Natural killer cell (primary cell): ENCODE data around the gene SARDH. TPM values are rescaled to one million over a fixed set of nuclear protein-coding genes. Genes with fewer than 3 reads are reported as not detected.

ENCODE experiments used
- ATAC-seq, 3 donors: fragments of 150-1000 bp in 2 of 3; fragments of 200-7000 bp in 1 of 3; cut with Tn5 transposase; 1 replicate in 1 of 3; 2 replicates in 2 of 3; pipeline ENCODE4 v1.10.0; 2021; ENCODE audit warnings: mild to moderate bottlenecking in 2 of 3, moderate library complexity in 2 of 3
- DNase-seq, 2 donors: peaks; one replicate each; pipeline versions ENCODE4 v3.0.0 to v3.0.0-alpha.2; 2013 to 2021; ENCODE audit warnings: mixed read lengths in 1 of 2
- H3K27ac ChIP-seq: one replicate; pipeline ENCODE4 v1.5.1; 2013; ENCODE audit warnings: mild to moderate bottlenecking, low read length
- H3K27me3 ChIP-seq: one replicate; pipeline ENCODE4 v1.6.1; 2013; ENCODE audit warnings: low read length; ENCODE audit not compliant: control insufficient read depth, insufficient read depth
- H3K36me3 ChIP-seq: one replicate; pipeline ENCODE4 v1.6.1; 2013; ENCODE audit warnings: low read length; ENCODE audit not compliant: control insufficient read depth, insufficient read depth
- H3K4me1 ChIP-seq: one replicate; pipeline ENCODE4 v1.6.1; 2013; ENCODE audit warnings: low read length; ENCODE audit not compliant: control insufficient read depth, insufficient read depth
- H3K4me3 ChIP-seq: one replicate; pipeline ENCODE4 v1.5.1; 2013; ENCODE audit warnings: low read length
- H3K9me3 ChIP-seq: one replicate; pipeline ENCODE4 v1.6.1; 2013; ENCODE audit warnings: low read length; ENCODE audit not compliant: control insufficient read depth, insufficient read depth
- H3K27ac Mint-ChIP-seq, 2 donors: one replicate each; pipeline ENCODE4 v1.8.0; 2022; ENCODE audit warnings: mild to moderate bottlenecking in 2 of 2, mixed read lengths in 2 of 2, moderate library complexity in 1 of 2
- H3K27me3 Mint-ChIP-seq, 2 donors: one replicate each; pipeline ENCODE4 v1.8.0; 2022; ENCODE audit warnings: low read depth in 2 of 2, mixed read lengths in 2 of 2
- H3K36me3 Mint-ChIP-seq: one replicate; pipeline ENCODE4 v1.8.0; 2022; ENCODE audit warnings: mixed read lengths
- H3K4me1 Mint-ChIP-seq, 2 donors: one replicate each; pipeline ENCODE4 v1.8.0; 2022; ENCODE audit warnings: mixed read lengths in 2 of 2
- H3K4me3 Mint-ChIP-seq: one replicate; pipeline ENCODE4 v1.8.0; 2022; ENCODE audit warnings: mild to moderate bottlenecking, moderate library complexity, mixed read lengths
- H3K9me3 Mint-ChIP-seq, 2 donors: one replicate each; pipeline ENCODE4 v1.8.0; 2022; ENCODE audit warnings: mixed read lengths in 2 of 2
- CTCF ChIP-seq: fragments of 200-600 bp; IDR thresholded peaks from one replicate; pipeline ENCODE4 v1.8.0; 2022; ENCODE audit warnings: antibody characterized with exemption
- WGBS: methylation state at CpG from one replicate; pipeline ENCODE4 v1.1.7; 2013; ENCODE audit warnings: missing lambda C conversion rate; ENCODE audit not compliant: insufficient coverage; 5-methylcytosine and 5-hydroxymethylcytosine counted together
- intact Hi-C: fragments of 100-400 bp; cut with micrococcal nuclease; formaldehyde crosslinking; loops from one replicate; pipeline ENCODE4 v1.14.2; 2022
- total RNA-seq, 4 donors: library from RNA; stranded (reverse); fragments of 120-200 nt in 1 of 4; gene quantifications; one replicate each; pipeline versions ENCODE4 v1.2.3 to v1.2.4, GENCODE V29; 2013 to 2022

Gene SARDH
- total RNA-seq, 3 donors from 2014 or later (not counting 1 experiment from before 2014, with no cell fraction given), result 2.2 to 6.8 (median 4.1) TPM

- no peak for ATAC-seq
- intact Hi-C loops, result no loop called here
- H3K4me3 ChIP-seq, result no peak overlapping the region
- no peaks in the 10 kb centered on the region for H3K4me1 ChIP-seq
- H3K27ac Mint-ChIP-seq, result no peak overlapping the region
- H3K27ac ChIP-seq, result no peak overlapping the region
- H3K4me3 Mint-ChIP-seq, result no peak overlapping the region
- H3K4me1 Mint-ChIP-seq, result no peaks in the 10 kb centered on the region
- H3K27me3 Mint-ChIP-seq, result no peaks in the 10 kb centered on the region
- H3K9me3 ChIP-seq, result no peaks in the 10 kb centered on the region
- no peak for DNase-seq
- H3K27me3 ChIP-seq, result no peaks in the 10 kb centered on the region
- no peaks in the 10 kb centered on the region for H3K9me3 Mint-ChIP-seq
- no peak for TF ChIP-seq CTCF
- H3K36me3 Mint-ChIP-seq, result no peaks in the 10 kb centered on the region
- H3K36me3 ChIP-seq, result no peaks in the 10 kb centered on the region
- 90% methylated on average over 20 of the region's 20 CpGs for WGBS
These were observed 20.8 kb downstream of the SARDH start for GRCh38 chr9:133717113-133718031.

- intact Hi-C loops, result no loop called here
- Mint-ChIP-seq H3K9me3 (no peaks in the 10 kb centered on the region), H3K27ac (no peak overlapping the region), H3K4me1 (no peaks in the 10 kb centered on the region), H3K4me3 (no peak overlapping the region), H3K27me3 (no peaks in the 10 kb centered on the region), H3K36me3 (no peaks in the 10 kb centered on the region)
- ATAC-seq, result no peak
- 81% methylated on average over 8 of the region's 8 CpGs for WGBS
- no peak for TF ChIP-seq CTCF
- DNase-seq, result no peak
- Histone ChIP-seq H3K36me3 (no peaks in the 10 kb centered on the region), H3K27me3 (no peaks in the 10 kb centered on the region), H3K9me3 (no peaks in the 10 kb centered on the region), H3K27ac (no peak overlapping the region), H3K4me1 (no peaks in the 10 kb centered on the region), H3K4me3 (no peak overlapping the region)
These were observed 21.5 kb downstream of the SARDH start for GRCh38 chr9:133716564-133717112.

- no peak overlapping the region for H3K4me3 ChIP-seq
- TF ChIP-seq CTCF, result no peak
- no peaks in the 10 kb centered on the region for H3K4me1 ChIP-seq
- no peak for ATAC-seq
- no peaks in the 10 kb centered on the region for H3K27me3 ChIP-seq
- H3K9me3 ChIP-seq, result no peaks in the 10 kb centered on the region
- DNase-seq, result peak in 1 of 2 donors; percentile 70
- Mint-ChIP-seq H3K36me3 (no peaks in the 10 kb centered on the region), H3K27ac (no peak overlapping the region), H3K4me3 (no peak overlapping the region), H3K4me1 (no peaks in the 10 kb centered on the region), H3K27me3 (no peaks in the 10 kb centered on the region), H3K9me3 (no peaks in the 10 kb centered on the region)
- intact Hi-C loops, result no loop called here
- H3K27ac ChIP-seq, result no peak overlapping the region
- WGBS, result 80% methylated on average over 21 of the region's 21 CpGs
- H3K36me3 ChIP-seq, result no peaks in the 10 kb centered on the region
These were observed 22.1 kb downstream of the SARDH start for GRCh38 chr9:133715866-133716563.
